ENCODE measurements around the gene CARD14. TPM values are rescaled to one million over a fixed set of nuclear protein-coding genes. Genes with fewer than 3 reads are reported as not detected.
"Not testable (repeated sequence)": the region's sequence is repeated elsewhere in the genome, so short reads cannot be mapped to it uniquely, and the experiment has no call there.

Gene CARD14
- total RNA-seq, 1 experiment from 2014 or later, result 0.10 TPM

DNA sequence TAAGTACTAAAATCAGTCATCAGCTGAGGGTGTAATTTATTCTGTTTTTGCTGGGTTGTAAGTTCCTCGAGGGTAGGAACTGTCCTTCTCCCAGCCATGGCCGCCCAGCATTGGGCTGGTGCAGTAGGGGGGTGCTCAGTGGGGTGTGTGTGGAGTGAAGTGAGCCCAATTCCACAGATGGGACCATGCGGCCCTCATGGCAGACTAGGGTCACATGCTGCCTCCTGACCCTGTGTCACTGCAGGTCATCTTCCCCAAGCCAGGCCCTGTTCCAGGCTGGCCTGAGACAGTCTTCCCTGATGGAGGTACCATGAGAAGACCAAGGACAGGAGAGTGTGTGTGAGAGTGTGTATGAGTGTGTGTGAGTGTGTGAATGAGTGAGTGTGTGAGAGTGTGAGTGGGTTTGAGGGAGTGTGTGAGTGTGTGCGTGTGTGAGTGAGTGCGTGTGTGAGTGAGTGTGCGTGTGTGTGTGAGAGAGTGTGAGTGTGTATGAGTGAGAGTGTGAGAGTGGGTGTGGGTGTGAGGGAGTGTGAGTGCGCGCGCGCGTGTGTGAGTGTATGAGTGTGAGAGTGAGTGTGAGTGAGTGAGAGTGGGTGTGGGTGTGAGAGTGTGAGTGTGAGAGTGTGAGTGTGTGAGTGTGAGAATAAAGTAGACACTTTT is 54.1 kb downstream of the CARD14 start:
- no peak for DNase-seq (ENCODE audit: low read depth)

DNA sequence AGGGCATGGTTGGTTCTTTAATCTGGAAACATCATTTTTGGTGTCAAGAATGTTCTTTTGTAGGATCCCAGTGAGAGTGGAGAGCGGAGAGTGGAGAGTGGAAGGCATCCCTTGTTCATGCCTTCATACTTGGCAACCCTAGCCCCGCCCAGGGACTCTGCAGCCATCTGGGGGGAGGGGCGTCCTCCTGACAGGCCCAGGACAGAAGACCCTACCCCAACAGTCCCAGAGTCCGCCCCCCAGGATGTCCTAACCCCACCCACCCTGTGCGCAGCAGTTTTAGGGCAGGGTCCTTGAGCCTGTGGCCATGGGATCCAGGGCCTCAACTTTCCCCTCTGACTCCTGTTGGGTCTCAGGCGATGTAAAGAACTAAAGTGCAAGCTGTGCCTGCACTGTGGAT is 54.9 kb downstream of the CARD14 start:
- no peak for DNase-seq (ENCODE audit: low read depth)

DNA sequence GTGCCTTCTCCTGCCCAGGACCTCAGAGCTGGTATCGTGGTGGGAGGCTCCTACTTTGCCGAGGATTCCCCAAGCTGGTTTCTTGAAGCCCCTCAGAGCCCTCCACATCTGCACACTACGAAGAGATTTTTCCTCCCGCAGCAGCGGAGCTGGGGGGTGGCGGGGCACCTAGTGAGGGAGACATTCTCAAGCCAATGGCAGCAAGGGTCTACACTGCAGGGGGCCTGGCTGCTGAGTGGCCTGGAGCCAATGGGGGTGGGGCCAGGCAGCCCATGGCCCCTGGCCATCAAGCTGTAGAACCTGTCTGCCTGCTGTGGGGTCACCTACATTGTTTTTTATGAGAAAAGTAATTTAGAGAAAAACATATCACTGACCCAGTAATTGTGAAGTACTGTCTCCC is 55.4 kb downstream of the CARD14 start:
- no peak for DNase-seq (ENCODE audit: low read depth)

DNA sequence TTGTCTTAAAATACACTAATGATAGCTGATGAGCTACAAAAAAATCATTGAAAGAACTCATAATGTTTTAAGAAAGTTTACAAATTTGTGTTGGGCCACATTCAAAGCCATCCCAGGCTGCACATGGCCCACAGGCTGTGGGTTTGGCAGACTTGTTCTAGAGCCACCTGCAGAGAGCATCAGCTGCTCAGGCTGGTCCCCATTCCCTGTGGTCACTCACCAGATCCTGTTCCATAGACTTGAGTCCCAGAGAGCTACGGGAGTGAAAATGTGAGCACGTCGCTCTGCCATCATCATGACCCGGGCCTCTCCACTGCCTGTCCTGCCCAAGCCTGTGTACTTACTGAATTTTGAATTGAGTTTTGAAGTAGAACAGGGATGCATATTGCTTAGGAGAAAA is 57.3 kb downstream of the CARD14 start:
- DNase-seq (ENCODE audit: low read depth), result no peak

DNA sequence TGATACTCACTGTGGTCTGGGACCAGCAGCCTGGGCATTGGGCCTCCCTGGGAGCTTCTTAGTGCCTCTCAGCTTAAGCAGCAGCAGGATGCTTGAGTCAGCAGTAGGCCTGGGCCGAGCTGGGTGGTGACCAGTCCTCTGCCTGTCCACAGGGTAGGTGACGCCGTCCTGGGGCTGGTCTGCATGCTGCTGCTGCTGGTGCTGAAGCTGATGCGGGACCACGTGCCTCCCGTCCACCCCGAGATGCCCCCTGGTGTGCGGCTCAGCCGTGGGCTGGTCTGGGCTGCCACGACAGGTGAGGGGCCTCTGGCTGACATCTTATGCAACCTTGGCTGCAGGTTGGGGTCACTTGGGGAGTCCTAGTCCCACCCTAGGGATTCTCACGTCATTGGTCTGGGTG is 57.8 kb downstream of the CARD14 start:
- DNase-seq (ENCODE audit: low read depth), result no peak

DNA sequence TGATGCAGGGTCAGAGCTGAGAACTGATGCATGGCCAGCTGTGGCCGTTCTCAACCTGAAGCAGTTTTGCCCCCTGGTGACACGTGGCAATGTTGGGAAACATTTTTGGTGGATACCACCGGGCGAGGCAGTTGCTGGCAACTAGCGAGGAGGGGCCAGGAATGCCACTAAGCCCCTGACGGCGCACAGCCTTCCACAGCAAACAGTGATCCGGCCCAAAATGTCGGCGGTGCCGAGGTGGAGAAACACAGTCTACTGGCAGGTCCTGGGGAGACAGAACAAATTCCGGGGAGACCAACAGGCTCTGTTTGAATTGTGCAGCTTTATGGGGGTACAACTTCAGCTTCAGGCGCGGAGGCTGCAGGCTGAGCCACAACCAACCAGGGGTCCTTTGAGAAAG is 58.6 kb downstream of the CARD14 start:
- no peak for DNase-seq (ENCODE audit: low read depth)

DNA sequence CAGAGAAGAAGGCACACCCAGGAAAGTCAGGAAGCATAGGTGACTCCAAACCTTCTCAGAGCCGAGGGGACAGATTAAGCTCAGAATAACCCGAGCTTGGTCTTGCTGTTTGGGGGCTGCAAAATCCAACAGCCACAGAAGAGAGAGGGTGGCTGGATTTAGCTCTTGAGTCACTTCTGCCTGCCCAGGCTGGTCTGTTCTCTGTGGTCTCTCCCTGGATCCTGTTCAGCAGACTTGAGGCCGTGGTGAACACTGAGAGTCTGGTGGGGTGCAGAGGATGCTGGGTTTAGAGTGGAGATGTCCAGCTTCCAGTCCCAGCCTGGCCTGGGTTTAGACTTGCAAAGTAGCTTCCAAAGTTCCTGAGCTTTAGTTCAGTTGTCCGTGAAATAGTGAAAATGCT is 59.2 kb downstream of the CARD14 start:
- no peak for DNase-seq (ENCODE audit: low read depth)

DNA sequence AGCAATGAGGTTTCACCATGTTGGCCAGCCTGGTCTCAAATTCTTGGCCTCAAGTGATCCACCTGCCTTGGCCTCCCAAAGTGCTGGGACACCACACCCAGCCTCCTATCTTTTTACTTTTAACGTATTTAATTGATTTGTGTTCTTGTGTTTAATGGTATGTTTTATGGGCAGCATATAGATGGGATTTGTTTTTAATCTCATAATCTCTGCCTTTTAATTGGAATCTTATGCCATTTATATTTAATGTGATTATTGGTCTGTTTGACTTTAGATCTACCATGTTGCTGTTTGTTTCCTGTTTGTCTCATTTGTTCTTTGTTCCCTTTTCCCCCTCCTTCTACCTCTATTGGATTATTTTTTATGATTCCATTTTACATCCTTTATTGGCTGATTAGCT is 62.6 kb downstream of the CARD14 start:
- DNase-seq (ENCODE audit: low read depth), result no peak

DNA sequence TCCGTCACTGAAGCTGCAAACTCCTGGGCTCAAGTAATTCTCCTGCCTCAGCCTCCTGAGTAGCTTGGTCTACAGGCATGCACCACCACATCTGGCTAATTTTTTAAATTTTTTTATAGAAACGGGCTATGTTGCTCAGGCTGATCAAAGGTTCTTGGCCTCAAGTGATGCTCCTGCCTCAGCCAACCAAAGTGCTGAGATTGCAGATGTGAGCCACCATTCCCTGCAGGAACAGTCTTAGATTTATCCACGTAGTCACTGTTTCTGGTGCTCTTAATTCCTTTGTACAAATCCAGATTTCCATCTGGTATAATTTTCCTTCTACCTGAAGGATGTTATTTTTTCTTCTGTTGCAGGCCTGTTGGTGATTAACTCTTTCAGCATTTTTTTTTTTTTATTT is 63.4 kb downstream of the CARD14 start:
- no peak for DNase-seq (ENCODE audit: low read depth)

DNA sequence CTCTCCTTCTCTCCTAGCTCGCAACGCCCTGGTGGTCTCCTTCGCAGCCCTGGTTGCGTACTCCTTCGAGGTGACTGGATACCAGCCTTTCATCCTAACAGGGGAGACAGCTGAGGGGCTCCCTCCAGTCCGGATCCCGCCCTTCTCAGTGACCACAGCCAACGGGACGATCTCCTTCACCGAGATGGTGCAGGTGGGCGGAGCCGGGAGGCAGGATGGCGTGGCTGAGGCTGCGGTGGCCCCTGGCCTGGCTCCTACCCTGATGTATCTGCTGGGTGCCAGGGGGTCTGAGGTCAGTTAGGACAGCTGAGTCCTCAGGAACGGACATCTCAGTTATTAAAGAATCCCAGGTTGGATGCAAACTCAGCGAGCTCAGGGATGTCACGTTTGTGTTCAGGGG is 67.1 kb downstream of the CARD14 start:
- no peak for DNase-seq (ENCODE audit: low read depth)

DNA sequence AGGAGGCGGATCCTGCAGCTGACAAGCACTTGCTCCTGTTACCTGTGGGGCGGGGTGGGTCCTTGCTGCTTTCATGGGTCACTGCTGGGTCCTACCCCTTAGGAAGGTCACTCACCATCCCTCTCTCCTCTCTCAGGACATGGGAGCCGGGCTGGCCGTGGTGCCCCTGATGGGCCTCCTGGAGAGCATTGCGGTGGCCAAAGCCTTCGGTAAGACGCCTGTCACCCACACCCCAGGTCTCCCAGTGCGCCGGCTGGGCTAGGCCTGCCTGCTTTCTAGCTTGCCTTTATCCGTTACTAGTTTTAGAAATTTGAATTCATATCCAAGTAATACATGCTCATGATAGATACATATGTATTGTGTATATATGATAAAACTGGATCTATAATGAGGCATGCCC is 67.6 kb downstream of the CARD14 start:
- no peak for DNase-seq (ENCODE audit: low read depth)

DNA sequence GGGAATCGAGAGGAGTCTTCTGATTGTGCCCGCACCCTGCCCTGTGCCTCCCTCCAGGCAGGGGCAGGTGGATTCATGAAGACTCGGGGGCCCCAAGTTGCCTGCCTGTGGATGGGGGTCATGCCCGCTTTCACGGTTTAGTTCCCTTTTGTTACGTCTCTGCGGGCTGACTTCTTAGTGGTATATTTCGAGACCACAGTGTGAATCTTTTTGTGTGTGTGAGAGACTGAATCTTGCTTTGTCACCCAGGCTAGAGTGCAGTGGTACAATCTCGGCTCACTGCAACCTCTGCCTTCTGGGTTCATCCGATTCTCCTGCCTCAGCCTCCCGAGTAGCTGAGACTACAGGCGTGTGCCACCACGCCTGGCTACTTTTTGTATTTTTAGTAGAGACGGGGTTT is 72.7 kb downstream of the CARD14 start:
- DNase-seq (ENCODE audit: low read depth), result no peak

DNA sequence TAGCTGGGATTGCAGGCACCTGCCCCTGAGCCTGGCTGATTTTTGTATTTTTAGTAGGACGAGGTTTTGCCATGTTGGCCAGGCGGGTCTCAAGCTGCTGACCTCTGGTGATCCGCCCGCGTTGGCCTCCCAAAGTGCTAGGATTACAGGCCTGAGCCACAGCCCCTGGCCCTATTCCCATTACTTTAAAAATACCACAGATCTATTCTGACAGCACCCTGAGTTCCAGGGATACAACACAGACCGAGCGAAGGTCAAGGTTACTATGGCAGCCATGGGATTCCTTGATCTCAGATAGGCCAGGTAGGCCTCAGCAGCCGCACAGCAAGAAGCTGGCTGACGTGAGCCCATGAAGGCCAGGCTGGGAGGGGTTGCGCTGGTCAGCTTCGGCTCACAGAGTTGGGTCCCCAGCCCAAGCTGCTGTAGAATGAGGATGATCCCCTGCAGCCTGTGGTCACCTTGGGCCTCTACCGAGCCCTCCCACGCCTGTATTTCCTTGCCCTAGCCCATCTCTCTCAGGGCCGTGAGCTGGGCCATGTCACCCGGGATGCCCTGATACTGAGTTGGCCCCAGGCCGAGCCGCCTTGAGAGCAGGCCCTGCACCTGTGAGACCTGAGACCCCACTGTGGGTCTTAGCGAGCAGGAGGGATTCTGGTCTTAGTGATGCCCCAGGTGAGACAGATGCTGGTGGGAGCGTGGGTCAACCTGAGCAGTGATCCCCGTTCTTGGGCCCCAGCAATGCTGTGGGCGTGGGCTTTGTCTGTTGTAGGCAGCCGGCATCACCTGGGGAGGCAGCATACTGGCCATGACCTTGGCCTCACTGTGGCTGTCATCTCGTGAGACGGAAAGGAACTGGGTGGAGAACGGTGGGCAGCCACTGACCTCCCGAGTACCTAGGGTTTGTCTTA is 74.0 kb downstream of the CARD14 start:
- DNase-seq (ENCODE audit: low read depth), result no peak

DNA sequence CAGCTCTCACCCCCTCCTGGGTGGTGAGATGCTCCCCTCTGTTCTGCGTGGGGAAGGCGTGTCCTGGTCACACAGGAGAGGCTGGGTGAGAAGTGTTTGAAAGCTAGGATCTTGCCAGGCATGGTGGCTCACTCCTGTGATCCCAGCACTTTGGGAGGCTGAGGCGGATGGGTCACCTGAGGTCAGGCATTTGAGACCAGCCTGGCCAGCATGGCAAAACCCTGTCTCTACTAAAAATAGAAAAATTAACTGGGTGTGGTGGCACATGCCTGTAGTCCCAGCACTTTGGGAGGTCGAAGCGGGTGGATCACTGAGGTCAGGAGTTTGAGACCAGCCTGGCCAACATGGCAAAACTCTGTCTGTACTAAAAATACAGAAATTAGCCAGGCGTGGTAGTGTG is 74.6 kb downstream of the CARD14 start:
- DNase-seq (ENCODE audit: low read depth), result not testable (repeated sequence)

DNA sequence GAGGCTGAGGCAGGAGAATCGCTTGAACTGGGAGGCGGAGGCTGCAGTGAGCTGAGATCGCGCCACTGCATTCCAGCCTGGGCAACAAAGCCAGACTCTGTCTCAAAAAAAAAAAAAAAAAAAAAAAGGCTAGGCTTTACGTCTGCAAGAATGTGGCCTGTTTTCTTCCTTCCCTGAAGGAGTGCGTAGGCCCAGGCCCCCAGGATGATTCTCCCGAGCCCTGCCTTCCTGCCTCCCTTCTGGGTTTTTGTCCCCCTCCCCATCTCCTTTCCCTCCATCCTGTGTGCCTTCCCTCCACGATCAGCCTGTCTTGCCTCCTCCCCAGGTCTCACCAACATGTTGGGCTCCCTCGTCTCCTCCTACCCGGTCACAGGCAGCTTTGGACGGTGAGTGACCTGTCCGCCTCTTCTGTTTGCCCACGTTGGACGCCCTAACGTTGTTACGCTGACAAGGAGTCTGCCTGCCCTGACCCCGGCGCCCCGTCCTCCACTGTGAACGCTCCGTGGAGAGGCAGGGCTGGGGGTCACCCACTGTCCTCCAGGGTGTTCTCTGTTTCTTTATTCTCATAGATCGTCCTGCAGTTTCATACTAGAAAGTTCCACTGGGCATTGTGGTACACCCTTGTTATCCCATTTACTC is 75.2 kb downstream of the CARD14 start:
- DNase-seq (ENCODE audit: low read depth), result no peak

DNA sequence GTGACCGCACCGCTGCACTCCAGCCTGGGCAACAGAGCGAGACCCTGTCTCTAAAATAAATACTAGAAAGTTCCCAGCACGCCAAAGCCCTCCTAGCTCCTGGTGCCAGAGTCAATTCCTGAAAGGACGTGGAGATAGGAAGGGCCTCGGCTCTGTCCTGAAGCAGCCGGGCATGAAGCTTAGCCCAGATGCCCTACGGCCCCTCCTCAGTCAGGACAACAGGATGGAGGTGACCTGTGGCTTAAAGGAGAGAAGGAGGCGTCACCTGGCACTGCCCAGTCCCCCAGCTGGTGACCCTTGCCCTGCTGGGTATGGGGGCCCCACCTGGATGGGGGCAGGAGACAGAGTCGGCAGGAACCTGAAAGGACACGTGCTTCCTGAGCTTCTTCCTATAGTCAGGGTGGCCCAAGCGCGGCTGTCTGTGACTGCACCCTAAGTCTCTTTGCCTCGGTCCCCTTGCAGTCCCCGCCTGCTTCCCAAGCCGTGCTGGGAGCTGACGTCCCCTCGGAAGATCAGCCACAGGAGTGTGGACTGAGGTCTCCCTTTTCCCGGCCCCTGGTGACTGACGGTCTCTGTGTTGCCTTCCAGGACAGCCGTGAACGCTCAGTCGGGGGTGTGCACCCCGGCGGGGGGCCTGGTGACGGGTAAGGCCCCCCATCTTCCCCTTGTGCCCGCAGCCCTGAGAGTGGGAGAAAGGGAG is 75.9 kb downstream of the CARD14 start:
- no peak for DNase-seq (ENCODE audit: low read depth)

DNA sequence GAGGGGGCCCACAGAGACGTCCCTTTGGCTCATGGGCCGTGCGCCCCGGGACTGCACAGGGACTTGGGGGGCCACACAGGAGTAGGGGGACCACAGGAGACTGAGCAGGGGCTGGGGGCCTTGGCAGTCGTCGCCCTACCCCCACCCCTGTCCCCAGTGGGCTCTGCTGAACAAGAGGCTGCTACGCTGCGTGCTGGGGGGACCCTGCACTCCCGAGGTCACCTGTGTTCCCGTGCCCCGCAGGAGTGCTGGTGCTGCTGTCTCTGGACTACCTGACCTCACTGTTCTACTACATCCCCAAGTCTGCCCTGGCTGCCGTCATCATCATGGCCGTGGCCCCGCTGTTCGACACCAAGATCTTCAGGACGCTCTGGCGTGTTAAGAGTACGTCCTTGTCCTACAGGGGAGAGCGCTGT is 76.4 kb downstream of the CARD14 start:
- no peak for DNase-seq (ENCODE audit: low read depth)

DNA sequence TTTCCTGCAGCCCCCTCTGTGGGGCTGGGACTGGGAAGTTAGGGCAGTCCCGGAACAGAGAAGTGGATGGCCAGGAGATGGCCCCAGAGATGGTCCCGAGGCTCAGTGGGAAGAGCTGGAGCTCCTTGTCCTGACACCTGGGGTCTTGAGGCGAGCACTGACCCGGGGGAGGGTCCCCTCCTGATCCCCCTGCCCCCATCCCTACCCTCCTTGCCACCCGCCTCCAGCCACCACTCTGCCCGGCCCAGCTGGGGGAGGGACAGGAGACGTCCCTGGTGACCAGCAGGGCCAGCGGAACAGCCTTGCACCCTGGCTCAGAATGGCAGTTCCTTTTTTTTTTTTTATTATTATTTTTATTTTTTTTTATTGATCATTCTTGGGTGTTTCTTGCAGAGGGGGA is 76.9 kb downstream of the CARD14 start:
- no peak for DNase-seq (ENCODE audit: low read depth)

DNA sequence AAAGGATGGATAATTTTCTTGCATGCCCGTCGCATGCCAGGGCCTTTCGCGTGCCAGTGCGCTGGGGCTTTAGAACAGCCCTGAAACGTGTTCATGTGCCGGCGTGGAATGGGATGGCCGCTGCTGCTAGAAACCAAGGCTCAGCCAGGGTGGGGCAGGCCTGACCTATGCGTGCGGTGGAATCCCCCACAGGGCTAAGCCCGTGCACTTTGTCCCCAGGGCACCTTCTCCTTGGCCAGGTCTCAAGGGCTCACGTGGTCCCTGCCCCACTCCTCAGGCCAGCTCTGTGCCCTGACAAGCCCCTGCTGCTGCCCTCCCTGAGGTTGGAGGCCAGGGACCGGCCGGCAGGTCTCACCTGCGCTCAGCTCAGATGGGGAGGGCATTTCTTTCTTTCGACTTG is 77.7 kb downstream of the CARD14 start:
- DNase-seq (ENCODE audit: low read depth), result no peak

DNA sequence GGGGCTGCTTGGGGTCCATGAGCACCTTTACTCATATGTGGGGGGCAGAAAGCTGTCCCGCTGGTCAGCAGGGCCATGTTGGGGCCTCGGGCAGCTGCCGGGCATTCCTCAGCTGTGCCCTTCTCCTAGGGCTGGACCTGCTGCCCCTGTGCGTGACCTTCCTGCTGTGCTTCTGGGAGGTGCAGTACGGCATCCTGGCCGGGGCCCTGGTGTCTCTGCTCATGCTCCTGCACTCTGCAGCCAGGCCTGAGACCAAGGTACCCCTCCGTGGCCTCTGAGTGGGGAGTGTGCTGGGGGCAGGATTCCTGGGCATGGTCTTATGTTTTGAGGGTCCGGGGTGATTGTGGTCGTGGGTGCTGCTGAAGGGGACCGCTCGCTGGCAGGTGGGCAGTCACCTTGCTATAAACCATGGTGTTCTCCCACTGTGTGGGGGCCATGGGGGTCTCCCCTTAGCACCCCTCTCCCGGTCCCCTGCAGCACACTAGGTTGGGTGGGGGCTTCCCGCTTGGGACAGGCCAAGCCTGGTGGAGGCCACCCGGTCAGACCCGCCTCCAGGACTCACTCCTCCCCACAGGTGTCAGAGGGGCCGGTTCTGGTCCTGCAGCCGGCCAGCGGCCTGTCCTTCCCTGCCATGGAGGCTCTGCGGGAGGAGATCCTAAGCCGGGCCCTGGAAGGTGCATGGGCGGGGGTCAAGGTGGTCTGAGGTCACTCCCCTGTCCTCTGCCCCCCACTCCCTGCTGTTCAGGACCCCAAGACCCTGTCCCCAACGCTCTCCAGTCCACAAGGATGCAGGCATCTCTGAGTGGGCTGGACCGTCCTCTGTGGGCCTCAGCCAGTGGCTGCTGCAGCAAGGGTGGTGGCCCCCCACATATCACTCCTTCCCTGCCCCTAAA is 78.4 kb downstream of the CARD14 start:
- no peak for DNase-seq (ENCODE audit: low read depth)
